SH-SY5Y (cell line): ENCODE results near the gene C22orf15.

Experiments
- GATA2 ChIP-seq: IDR thresholded peaks from 2 replicates; pipeline ENCODE4 v1.6.1; 2011; ENCODE audit warnings: mild to moderate bottlenecking, low read depth, low read length
- GATA3 ChIP-seq: IDR thresholded peaks from 2 replicates; pipeline ENCODE4 v1.6.1; 2011; ENCODE audit warnings: low read depth, mild to moderate bottlenecking, low read length, moderate library complexity

DNA sequence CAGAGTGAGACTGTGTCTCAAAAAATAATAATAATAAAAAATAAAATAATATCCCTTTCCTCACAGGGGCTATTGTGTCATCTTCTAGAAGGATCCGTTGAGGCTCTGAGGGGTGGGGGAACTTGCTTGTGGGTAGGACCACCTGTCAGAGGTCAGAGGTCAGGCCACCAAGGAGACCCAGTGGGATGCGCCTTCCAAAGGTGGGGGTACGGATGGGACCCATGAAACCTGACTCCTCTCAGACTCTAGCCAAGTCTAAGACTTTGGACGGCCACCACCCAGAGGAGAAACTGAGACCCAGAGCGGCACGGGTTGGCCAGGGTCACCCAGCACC is 9.5 kb downstream of the C22orf15 start:
- TF ChIP-seq GATA2: no peak
- no peak for TF ChIP-seq GATA3
